Bronchial epithelial cell (primary cell): ENCODE measurements around the gene GPR15LG. TPM values are rescaled to one million over a fixed set of nuclear protein-coding genes. Genes with fewer than 3 reads are reported as not detected.
"Not testable (repeated sequence)": the region's sequence is repeated elsewhere in the genome, so short reads cannot be mapped to it uniquely, and the experiment has no call there.

Experiments used
- DNase-seq: peaks from one replicate; pipeline ENCODE4 v3.0.0-alpha.2; 2010; ENCODE audit warnings: low read depth
- FAIRE-seq: peaks from 2 replicates; lab custom pipeline; 2011; peaks lifted over from hg19 to GRCh38; lab: Jason Lieb, UNC
- H3K27me3 ChIP-seq: 2 replicates; pipeline ENCODE4 v1.5.1; 2011; ENCODE audit warnings: low read length; ENCODE audit not compliant: control insufficient read depth, insufficient read depth
- H3K36me3 ChIP-seq: 2 replicates; pipeline ENCODE4 v1.5.1; 2011; ENCODE audit warnings: low read length; ENCODE audit not compliant: control insufficient read depth, insufficient read depth
- H3K4me3 ChIP-seq: 2 replicates; pipeline ENCODE4 v1.5.1; 2011; ENCODE audit warnings: mild to moderate bottlenecking, low read depth, low read length, control low read depth
- total RNA-seq: library from RNA; depleted of rRNA; stranded (reverse); fragments of >200 nt; gene quantifications from 2 replicates; pipeline ENCODE4 v1.2.1, GENCODE V29; 2014
- TF ChIP-seq, protein P1 (sequence below): IDR thresholded peaks from 2 replicates; pipeline ENCODE4 v1.5.1; 2011; ENCODE audit warnings: mild to moderate bottlenecking, moderate library complexity, low read length, control low read depth, inconsistent platforms; ENCODE audit not compliant: insufficient read depth, severe bottlenecking

The GPR15LG gene
- total RNA-seq, 1 donor from 2014 or later = 0.53 TPM

DNA sequence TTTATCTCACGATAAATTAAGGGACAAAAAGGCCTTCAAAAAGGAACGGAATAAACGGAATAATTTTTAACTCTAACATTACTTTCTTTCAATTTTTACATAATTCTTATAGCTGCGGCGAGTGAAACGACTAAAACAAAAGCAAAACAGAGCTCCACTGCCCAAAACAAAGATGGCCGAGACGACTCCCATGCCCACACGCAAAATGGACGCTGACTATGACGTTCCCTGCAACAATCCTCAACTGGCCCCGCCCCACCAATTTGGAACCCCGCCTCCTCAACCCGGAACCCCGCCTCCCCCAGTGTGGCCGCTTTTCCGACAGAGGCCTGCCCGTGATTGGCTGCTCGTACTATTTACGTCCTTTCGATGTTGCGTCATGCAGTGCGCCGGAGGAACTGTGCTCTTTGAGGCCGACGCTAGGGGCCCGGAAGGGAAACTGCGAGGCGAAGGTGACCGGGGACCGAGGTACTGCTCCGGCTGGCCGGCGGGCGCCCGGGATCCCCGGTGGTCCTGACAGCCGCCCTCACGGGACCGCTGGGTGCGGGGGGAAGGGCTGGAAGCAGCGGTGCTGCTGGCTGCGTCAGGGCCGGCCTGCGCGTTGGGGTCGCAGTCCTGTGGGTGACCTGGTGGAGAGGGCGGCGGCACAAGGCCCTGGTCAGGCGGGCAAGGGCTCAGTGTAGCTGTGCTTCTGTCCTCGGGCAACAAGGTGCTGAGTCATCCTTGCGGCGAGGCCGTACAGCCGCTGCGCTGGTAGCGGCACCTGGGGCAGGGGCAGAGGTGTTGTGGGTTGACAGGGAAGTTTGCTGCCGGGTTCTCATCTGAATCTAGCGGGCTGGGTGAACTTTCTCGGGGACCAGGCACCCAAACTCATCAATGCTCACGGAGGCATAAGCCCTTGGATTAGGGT lies 34.2 kb upstream of the GPR15LG start, which contains the start of gene GHITM:
GHITM (plus strand) TSS at position 384 of the 910 bp plus-strand sequence. CDS start 1,992 bp downstream, outside the sequence.
- TF ChIP-seq, protein P1, sequence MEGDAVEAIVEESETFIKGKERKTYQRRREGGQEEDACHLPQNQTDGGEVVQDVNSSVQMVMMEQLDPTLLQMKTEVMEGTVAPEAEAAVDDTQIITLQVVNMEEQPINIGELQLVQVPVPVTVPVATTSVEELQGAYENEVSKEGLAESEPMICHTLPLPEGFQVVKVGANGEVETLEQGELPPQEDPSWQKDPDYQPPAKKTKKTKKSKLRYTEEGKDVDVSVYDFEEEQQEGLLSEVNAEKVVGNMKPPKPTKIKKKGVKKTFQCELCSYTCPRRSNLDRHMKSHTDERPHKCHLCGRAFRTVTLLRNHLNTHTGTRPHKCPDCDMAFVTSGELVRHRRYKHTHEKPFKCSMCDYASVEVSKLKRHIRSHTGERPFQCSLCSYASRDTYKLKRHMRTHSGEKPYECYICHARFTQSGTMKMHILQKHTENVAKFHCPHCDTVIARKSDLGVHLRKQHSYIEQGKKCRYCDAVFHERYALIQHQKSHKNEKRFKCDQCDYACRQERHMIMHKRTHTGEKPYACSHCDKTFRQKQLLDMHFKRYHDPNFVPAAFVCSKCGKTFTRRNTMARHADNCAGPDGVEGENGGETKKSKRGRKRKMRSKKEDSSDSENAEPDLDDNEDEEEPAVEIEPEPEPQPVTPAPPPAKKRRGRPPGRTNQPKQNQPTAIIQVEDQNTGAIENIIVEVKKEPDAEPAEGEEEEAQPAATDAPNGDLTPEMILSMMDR = peak; percentile 58
- Histone ChIP-seq H3K4me3 (peak within 1 kb of the TSS; percentile 80), H3K27me3 (no peaks in the 10 kb centered on the region), H3K36me3 (peaks cover 5% of the 10 kb centered on the region)
- FAIRE-seq (peak; percentile 62), DNase-seq (peak; percentile 93)

GRCh38 chr10:84140036-84140379 lies 33.6 kb upstream of the GPR15LG start:
- H3K36me3 ChIP-seq = peaks cover 5% of the 10 kb centered on the region
- FAIRE-seq = no peak
- no peaks in the 10 kb centered on the region for H3K27me3 ChIP-seq
- H3K4me3 ChIP-seq = peak overlapping the region; percentile 80
- no peak for DNase-seq
- TF ChIP-seq, protein P1 = no peak

DNA sequence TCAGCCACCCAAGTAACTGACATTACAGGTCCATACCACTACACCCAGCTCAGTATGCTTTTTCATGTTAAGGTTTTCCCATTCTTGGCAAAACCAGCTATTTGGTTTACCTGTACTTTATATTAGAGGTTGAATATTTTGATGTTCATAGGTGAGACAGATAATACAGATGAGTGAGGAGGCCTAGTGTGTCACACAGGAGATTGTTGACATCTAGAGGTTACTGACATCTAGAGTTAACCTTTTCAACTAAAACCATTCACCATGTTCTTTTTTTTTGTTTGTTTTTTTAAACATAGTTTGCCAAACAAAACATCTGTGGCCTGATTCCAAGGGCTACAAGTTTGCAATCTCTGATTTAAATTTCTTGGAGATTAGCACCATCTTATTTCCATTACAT lies 26.3 kb upstream of the GPR15LG start:
- H3K36me3 ChIP-seq = peaks cover 14% of the 10 kb centered on the region
- H3K4me3 ChIP-seq = no peak overlapping the region
- TF ChIP-seq, protein P1 = no peak
- FAIRE-seq = no peak
- DNase-seq = no peak
- H3K27me3 ChIP-seq = no peaks in the 10 kb centered on the region

GRCh38 chr10:84148006-84148597 lies 25.5 kb upstream of the GPR15LG start:
- not testable (repeated sequence) for H3K4me3 ChIP-seq, FAIRE-seq, H3K27me3 ChIP-seq
- peak; percentile 53 for DNase-seq
- H3K36me3 ChIP-seq = peaks cover 15% of the 10 kb centered on the region
- TF ChIP-seq, protein P1 = peak; percentile 54

GRCh38 chr10:84149854-84150253 lies 23.7 kb upstream of the GPR15LG start:
- FAIRE-seq (no peak), DNase-seq (no peak)
- no peak overlapping the region for H3K4me3 ChIP-seq
- TF ChIP-seq, protein P1 = no peak
- H3K27me3 ChIP-seq = no peaks in the 10 kb centered on the region
- peaks cover 15% of the 10 kb centered on the region for H3K36me3 ChIP-seq
